Adrenal gland (tissue), 12 donors: ENCODE measurements around the gene CD59. TPM values are rescaled to one million over a fixed set of nuclear protein-coding genes. Genes with fewer than 3 reads are reported as not detected.

Source experiments
- DNase-seq, 7 donors: peaks; one replicate each; pipeline ENCODE4 v3.0.0-alpha.2; 2019 to 2020
- H3K27ac ChIP-seq, 5 donors: fragments of 200-600 bp; sonication (generic) in 4 of 5; 1 replicate in 3 of 5; 2 replicates in 2 of 5; pipeline versions ENCODE4 v1.5.1 to v1.8.0; 2016 to 2020; ENCODE audit warnings: mild to moderate bottlenecking in 1 of 5
- H3K27me3 ChIP-seq: fragments of 200-600 bp; 2 replicates; pipeline ENCODE4 v1.8.0; 2021
- H3K36me3 ChIP-seq, 2 donors: fragments of 200-600 bp; replicated peaks in 1 of 2; 1 replicate in 1 of 2; 2 replicates in 1 of 2; pipeline versions ENCODE4 v1.5.1 to v1.8.0; 2018 to 2022
- H3K4me1 ChIP-seq, 2 donors: fragments of 200-600 bp; replicated peaks in 1 of 2; 1 replicate in 1 of 2; 2 replicates in 1 of 2; pipeline versions ENCODE4 v1.5.1 to v1.8.0; 2018 to 2021
- H3K4me3 ChIP-seq, 4 donors: fragments of 200-600 bp; sonication (generic) in 3 of 4; one replicate each; pipeline ENCODE4 v1.5.1; 2016 to 2018
- H3K9me3 ChIP-seq, 3 donors: fragments of 200-600 bp; sonication (generic) in 1 of 3; replicated peaks in 1 of 3; 1 replicate in 2 of 3; 2 replicates in 1 of 3; pipeline versions ENCODE4 v1.5.1 to v1.8.0; 2016 to 2021
- POLR2A ChIP-seq, 2 donors: fragments of 450-650 bp; IDR thresholded peaks; one replicate each; pipeline ENCODE4 v1.6.1; 2017; ENCODE audit warnings: antibody characterized with exemption in 2 of 2, mild to moderate bottlenecking in 2 of 2, moderate library complexity in 1 of 2
- WGBS, 4 donors: extraction: QIAGEN DNeasy Blood & Tissue Kit in 2 of 4; methylation state at CpG; one replicate each; pipeline versions ENCODE4 v1.1.5 to v1.1.7; 2013 to 2017; 5-methylcytosine and 5-hydroxymethylcytosine counted together
- intact Hi-C, 2 donors: fragments of 100-400 bp; cut with DNase I; formaldehyde crosslinking; loops; one replicate each; pipeline versions ENCODE4 v1.14.1 to v1.15.0; 2022 to 2023
- polyA plus RNA-seq, 3 donors: library from polyadenylated mRNA; stranded (reverse); fragments of 200-250 nt in 2 of 3; fragments of 350-450 nt in 1 of 3; fragmentation: Illumina TruSeq in 1 of 3; extraction: RNeasy Lipid Tissue Mini Kit (QIAGEN cat#74804) in 1 of 3; gene quantifications; one replicate each; pipeline ENCODE4 v1.2.3, GENCODE V29; 2013 to 2014
- total RNA-seq, 9 donors: library from RNA; depleted of rRNA in 4 of 9; stranded (reverse); fragments of >200 nt in 4 of 9; fragments of 120-200 nt in 1 of 9; fragmentation: NEBNext Ultra II Directional in 1 of 9; extraction: Animal tissue kit (Norgen Biotek cat#: 25700) in 1 of 9; gene quantifications; one replicate each; pipeline versions ENCODE4 v1.1.0 to v1.2.4, GENCODE V29; 2013 to 2023
- TF ChIP-seq, protein P1 (sequence below), 6 experiments: fragments of 450-650 bp in 4 of 6; fragments of 200-600 bp in 2 of 6; sonication (generic) in 1 of 6; IDR thresholded peaks; 1 replicate in 5 of 6; 2 replicates in 1 of 6; pipeline versions ENCODE4 v1.5.1 to v1.8.0; 2016 to 2021; ENCODE audit warnings: antibody characterized with exemption in 6 of 6, mild to moderate bottlenecking in 2 of 6, moderate library complexity in 1 of 6
- donor health status: healthy with polysubstance abuse.
- donor health status: Bipolar disorder and iron deficiency.
- donor health status: DM: yes; HTN: yes; CAD: no.
- donor health status: DM: no; HTN: no; CAD: no.
- donor health status: DM: no; HTN: no; CAD: no.
- donor health status: DM: yes; HTN: yes; CAD: no.

CD59 gene
- total and polyA plus RNA-seq, 12 donors, result 59.5 to 562 (median 405) TPM

GRCh38 chr11:33699515-33700062 lies 36.6 kb downstream of the CD59 start:
- Histone ChIP-seq H3K4me3 (no peak overlapping the region), H3K27ac (peak overlapping the region in 1 of 5 donors; percentile 81), H3K9me3 (no peaks in the 10 kb centered on the region), H3K36me3 (no peaks in the 10 kb centered on the region), H3K27me3 (no peaks in the 10 kb centered on the region), H3K4me1 (peaks cover 15 to 30% of the 10 kb centered on the region in 2 donors)
- 41 to 51% (median 43%) methylated on average over 10 to 12 of the region's 12 CpGs for WGBS, 4 donors
- TF ChIP-seq POLR2A (IDR thresholded peaks at IDR 0.05), result no peak
- TF ChIP-seq, protein P1, sequence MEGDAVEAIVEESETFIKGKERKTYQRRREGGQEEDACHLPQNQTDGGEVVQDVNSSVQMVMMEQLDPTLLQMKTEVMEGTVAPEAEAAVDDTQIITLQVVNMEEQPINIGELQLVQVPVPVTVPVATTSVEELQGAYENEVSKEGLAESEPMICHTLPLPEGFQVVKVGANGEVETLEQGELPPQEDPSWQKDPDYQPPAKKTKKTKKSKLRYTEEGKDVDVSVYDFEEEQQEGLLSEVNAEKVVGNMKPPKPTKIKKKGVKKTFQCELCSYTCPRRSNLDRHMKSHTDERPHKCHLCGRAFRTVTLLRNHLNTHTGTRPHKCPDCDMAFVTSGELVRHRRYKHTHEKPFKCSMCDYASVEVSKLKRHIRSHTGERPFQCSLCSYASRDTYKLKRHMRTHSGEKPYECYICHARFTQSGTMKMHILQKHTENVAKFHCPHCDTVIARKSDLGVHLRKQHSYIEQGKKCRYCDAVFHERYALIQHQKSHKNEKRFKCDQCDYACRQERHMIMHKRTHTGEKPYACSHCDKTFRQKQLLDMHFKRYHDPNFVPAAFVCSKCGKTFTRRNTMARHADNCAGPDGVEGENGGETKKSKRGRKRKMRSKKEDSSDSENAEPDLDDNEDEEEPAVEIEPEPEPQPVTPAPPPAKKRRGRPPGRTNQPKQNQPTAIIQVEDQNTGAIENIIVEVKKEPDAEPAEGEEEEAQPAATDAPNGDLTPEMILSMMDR (IDR thresholded peaks at IDR 0.05), result no peak
- peak in 2 of 7 donors; percentile 30 to 50 for DNase-seq
- intact Hi-C loops, result no loop called here

DNA sequence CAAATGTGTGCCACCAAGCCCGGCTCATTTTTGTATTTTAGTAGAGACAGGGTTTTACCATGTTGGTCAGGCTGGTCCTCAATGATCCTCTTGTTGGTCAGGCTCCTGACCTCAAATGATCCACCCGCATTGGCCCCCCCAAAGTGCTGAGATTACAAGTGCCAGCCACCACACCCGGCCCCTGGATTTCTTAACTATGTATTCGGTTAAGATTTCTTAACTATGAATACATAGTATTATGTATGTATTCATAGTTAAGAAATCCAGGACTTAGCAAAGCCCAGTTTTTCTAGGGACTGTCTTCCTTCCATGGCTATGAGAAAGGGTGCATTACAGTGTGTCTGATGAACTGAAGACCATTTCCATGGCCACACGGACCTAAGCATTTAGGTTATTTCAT lies 37.3 kb downstream of the CD59 start:
- no peaks in the 10 kb centered on the region for H3K9me3 ChIP-seq
- intact Hi-C loops, result no loop called here
- TF ChIP-seq, protein P1 (IDR thresholded peaks at IDR 0.05), result no peak
- TF ChIP-seq POLR2A (IDR thresholded peaks at IDR 0.05), result no peak
- H3K27me3 ChIP-seq, result no peaks in the 10 kb centered on the region
- no peaks in the 10 kb centered on the region for H3K36me3 ChIP-seq
- peaks cover 15 to 28% of the 10 kb centered on the region in 2 donors for H3K4me1 ChIP-seq
- no peak overlapping the region for H3K27ac ChIP-seq
- no peak overlapping the region for H3K4me3 ChIP-seq
- WGBS, 4 donors, result 85 to 91% (median 87%) methylated on average over 5 of the region's 5 CpGs
- DNase-seq, result no peak

DNA sequence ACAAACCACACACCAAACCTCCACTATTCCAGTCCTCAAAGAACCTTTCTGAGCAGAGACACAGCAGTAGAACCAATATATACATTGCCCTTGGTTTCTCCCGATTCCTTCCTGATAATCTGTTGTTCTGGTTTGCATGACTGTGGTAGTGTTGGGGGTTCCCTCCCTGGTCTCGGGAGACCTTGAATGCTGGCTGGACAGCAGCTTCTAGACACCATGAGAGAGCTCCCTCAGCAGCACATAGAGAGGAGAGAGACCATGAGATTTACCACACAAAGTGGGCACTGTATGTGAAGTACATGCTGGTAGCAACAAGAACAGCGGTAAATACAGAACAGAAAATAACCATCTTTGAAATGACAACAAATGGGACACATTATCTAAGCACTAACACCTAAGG lies 38.2 kb downstream of the CD59 start:
- TF ChIP-seq, protein P1 (IDR thresholded peaks at IDR 0.05), result no peak
- no peak for TF ChIP-seq POLR2A (IDR thresholded peaks at IDR 0.05)
- H3K27ac ChIP-seq, result no peak overlapping the region
- no peak for DNase-seq
- no peaks in the 10 kb centered on the region for H3K9me3 ChIP-seq
- no peaks in the 10 kb centered on the region for H3K27me3 ChIP-seq
- intact Hi-C loops, result no loop called here
- 62 to 80% (median 76%) methylated on average over 3 of the region's 3 CpGs for WGBS, 4 donors
- H3K4me1 ChIP-seq, result peaks cover 15 to 26% of the 10 kb centered on the region in 2 donors
- no peaks in the 10 kb centered on the region for H3K36me3 ChIP-seq
- H3K4me3 ChIP-seq, result no peak overlapping the region

- DNase-seq, result no peak
- Histone ChIP-seq H3K27me3 (no peaks in the 10 kb centered on the region), H3K4me3 (no peak overlapping the region), H3K9me3 (no peaks in the 10 kb centered on the region), H3K36me3 (no peaks in the 10 kb centered on the region), H3K4me1 (peaks cover 15 to 23% of the 10 kb centered on the region in 2 donors), H3K27ac (no peak overlapping the region)
- TF ChIP-seq POLR2A (IDR thresholded peaks at IDR 0.05), result no peak
- TF ChIP-seq, protein P1 (IDR thresholded peaks at IDR 0.05), result no peak
- intact Hi-C loops, result no loop called here
- WGBS, 4 donors, result 81 to 87% (median 85%) methylated on average over 6 of the region's 6 CpGs
These were observed 39.1 kb downstream of the CD59 start for GRCh38 chr11:33696931-33697638.
